IPS-11a (cell line): ENCODE results near the gene RAPGEF1.

Source experiments
- H3K4me3 ChIP-seq: one replicate; pipeline ENCODE4 v1.5.1; 2013; ENCODE audit warnings: low read depth, low read length, control low read depth

Gene RAPGEF1

GRCh38 chr9:131590907-131591844 lies 148.7 kb downstream of the RAPGEF1 start:
- H3K4me3 ChIP-seq = no peak overlapping the region

- no peak overlapping the region for H3K4me3 ChIP-seq
Measured at GRCh38 chr9:131590449-131590848, 149.4 kb downstream of the RAPGEF1 start.

- H3K4me3 ChIP-seq = no peak overlapping the region
Measured at GRCh38 chr9:131589993-131590392, 149.9 kb downstream of the RAPGEF1 start.

- no peak overlapping the region for H3K4me3 ChIP-seq
Measured at GRCh38 chr9:131589124-131589711, 150.7 kb downstream of the RAPGEF1 start.

- no peak overlapping the region for H3K4me3 ChIP-seq
Measured at GRCh38 chr9:131588396-131588795, 151.5 kb downstream of the RAPGEF1 start.

- H3K4me3 ChIP-seq = no peak overlapping the region
Measured at GRCh38 chr9:131587906-131588305, 152.0 kb downstream of the RAPGEF1 start.

GRCh38 chr9:131587331-131587730 lies 152.5 kb downstream of the RAPGEF1 start:
- H3K4me3 ChIP-seq = no peak overlapping the region

- no peak overlapping the region for H3K4me3 ChIP-seq
Measured at GRCh38 chr9:131585375-131585774, 154.5 kb downstream of the RAPGEF1 start.

- no peak overlapping the region for H3K4me3 ChIP-seq
Measured at GRCh38 chr9:131584858-131585257, 155.0 kb downstream of the RAPGEF1 start.

- H3K4me3 ChIP-seq = no peak overlapping the region
Measured at GRCh38 chr9:131583836-131584555, 155.9 kb downstream of the RAPGEF1 start.

GRCh38 chr9:131583337-131583645 lies 156.6 kb downstream of the RAPGEF1 start:
- no peak overlapping the region for H3K4me3 ChIP-seq

GRCh38 chr9:131582466-131583336 lies 157.2 kb downstream of the RAPGEF1 start:
- H3K4me3 ChIP-seq = no peak overlapping the region

- H3K4me3 ChIP-seq = no peak overlapping the region
Measured at GRCh38 chr9:131582056-131582455, 157.8 kb downstream of the RAPGEF1 start.

- no peak overlapping the region for H3K4me3 ChIP-seq
Measured at GRCh38 chr9:131580358-131580757, 159.5 kb downstream of the RAPGEF1 start.

GRCh38 chr9:131579789-131580211 lies 160.1 kb downstream of the RAPGEF1 start:
- H3K4me3 ChIP-seq = no peak overlapping the region

- H3K4me3 ChIP-seq = no peak overlapping the region
Measured at GRCh38 chr9:131578731-131579504, 161.0 kb downstream of the RAPGEF1 start.

- no peak overlapping the region for H3K4me3 ChIP-seq
Measured at GRCh38 chr9:131578021-131578420, 161.9 kb downstream of the RAPGEF1 start.

- no peak overlapping the region for H3K4me3 ChIP-seq
Measured at GRCh38 chr9:131577005-131578000, 162.6 kb downstream of the RAPGEF1 start.
